Stimulated activated CD4-positive, alpha-beta T cell treated with anti-CD3 and anti-CD28 coated beads, Interleukin-4, amount 100 ng/mL, for 24 hours (primary cell): Measurements from ENCODE around the gene HOXA11.

Experiments
- DNase-seq: peaks from one replicate; pipeline ENCODE4 v3.0.0-alpha.2; 2020

The HOXA11 gene

GRCh38 chr7:27205325-27206280 is 20.6 kb upstream of the HOXA11 start:
- DNase-seq, result no peak

GRCh38 chr7:27204851-27205322 is 19.9 kb upstream of the HOXA11 start:
- DNase-seq, result no peak

GRCh38 chr7:27203964-27204594 is 19.0 kb upstream of the HOXA11 start:
- DNase-seq, result no peak

- no peak for DNase-seq
Observed at GRCh38 chr7:27203365-27203953, 18.4 kb upstream of the HOXA11 start.

- no peak for DNase-seq
Observed at GRCh38 chr7:27202862-27203134, 17.8 kb upstream of the HOXA11 start.

- no peak for DNase-seq
Observed at GRCh38 chr7:27202018-27202861, 17.2 kb upstream of the HOXA11 start.

GRCh38 chr7:27201580-27202017 is 16.6 kb upstream of the HOXA11 start:
- DNase-seq, result no peak

GRCh38 chr7:27200761-27201579 is 15.9 kb upstream of the HOXA11 start:
- DNase-seq, result no peak

- DNase-seq, result no peak
Observed at GRCh38 chr7:27199849-27200760, 15.1 kb upstream of the HOXA11 start, which contains the start of gene HOXA13. Gene HOXA13, minus strand, starts transcription at chr7:27200091. Its CDS starts 14 bp downstream, at chr7:27200077.

GRCh38 chr7:27198871-27199801 is 14.1 kb upstream of the HOXA11 start:
- DNase-seq, result no peak

- no peak for DNase-seq
Observed at GRCh38 chr7:27198138-27198841, 13.3 kb upstream of the HOXA11 start.

GRCh38 chr7:27197137-27198042 is 12.4 kb upstream of the HOXA11 start:
- DNase-seq, result no peak

- DNase-seq, result peak; percentile 89
Observed at GRCh38 chr7:27196287-27196767, 11.3 kb upstream of the HOXA11 start.

- DNase-seq, result no peak
Observed at GRCh38 chr7:27194686-27195379, 9.8 kb upstream of the HOXA11 start.

- DNase-seq, result no peak
Observed at GRCh38 chr7:27194002-27194352, 8.9 kb upstream of the HOXA11 start.

GRCh38 chr7:27193335-27194001 is 8.4 kb upstream of the HOXA11 start:
- no peak for DNase-seq
